ENCODE results near the gene NYNRIN.

Gene NYNRIN

DNA sequence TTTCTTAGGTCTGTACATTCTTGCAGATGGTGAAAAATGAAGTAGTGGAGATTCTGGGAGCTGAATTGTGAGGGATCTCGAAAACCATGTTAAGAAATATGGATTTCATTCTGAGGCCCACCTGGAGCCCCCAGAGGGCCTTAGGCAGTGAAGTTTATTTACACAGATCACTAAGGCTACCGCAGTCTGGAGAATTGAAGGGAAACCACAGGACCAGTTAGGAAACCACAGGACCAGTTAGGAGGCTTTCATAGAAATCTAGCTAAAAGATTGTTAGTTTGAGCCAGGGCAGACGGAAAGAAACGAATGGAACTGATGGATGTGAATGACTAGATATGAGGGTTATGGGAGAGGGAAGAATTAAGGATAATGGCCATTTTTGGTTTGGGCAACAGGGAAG lies 23.5 kb downstream of the NYNRIN start:
- no peak overlapping the region for H3K9ac ChIP-seq (ENCODE audit: low read length in 5 of 5)
- no peak overlapping the region for H3K27ac ChIP-seq (ENCODE audit: low read depth, low read length)
- H3K27me3 ChIP-seq (ENCODE audit: control insufficient read depth in 5 of 5, insufficient read depth in 4 of 5, low read length in 5 of 5), result peaks cover 0 to 8% (median under 1%) of the 10 kb centered on the region in 5 donors
- H3K4me3 ChIP-seq (ENCODE audit: low read depth in 1 of 5, low read length in 5 of 5), result no peak overlapping the region
- no peaks in the 10 kb centered on the region for H3K36me3 ChIP-seq (ENCODE audit: control insufficient read depth in 5 of 5, insufficient read depth in 5 of 5, low read length in 5 of 5)
- H3K9me3 ChIP-seq (ENCODE audit: control insufficient read depth in 5 of 5, low read length in 5 of 5), result no peaks in the 10 kb centered on the region
- peaks cover 0 to 25% (median 6%) of the 10 kb centered on the region in 5 donors for H3K4me1 ChIP-seq (ENCODE audit: control insufficient read depth in 5 of 5, insufficient read depth in 5 of 5, low read length in 5 of 5)

DNA sequence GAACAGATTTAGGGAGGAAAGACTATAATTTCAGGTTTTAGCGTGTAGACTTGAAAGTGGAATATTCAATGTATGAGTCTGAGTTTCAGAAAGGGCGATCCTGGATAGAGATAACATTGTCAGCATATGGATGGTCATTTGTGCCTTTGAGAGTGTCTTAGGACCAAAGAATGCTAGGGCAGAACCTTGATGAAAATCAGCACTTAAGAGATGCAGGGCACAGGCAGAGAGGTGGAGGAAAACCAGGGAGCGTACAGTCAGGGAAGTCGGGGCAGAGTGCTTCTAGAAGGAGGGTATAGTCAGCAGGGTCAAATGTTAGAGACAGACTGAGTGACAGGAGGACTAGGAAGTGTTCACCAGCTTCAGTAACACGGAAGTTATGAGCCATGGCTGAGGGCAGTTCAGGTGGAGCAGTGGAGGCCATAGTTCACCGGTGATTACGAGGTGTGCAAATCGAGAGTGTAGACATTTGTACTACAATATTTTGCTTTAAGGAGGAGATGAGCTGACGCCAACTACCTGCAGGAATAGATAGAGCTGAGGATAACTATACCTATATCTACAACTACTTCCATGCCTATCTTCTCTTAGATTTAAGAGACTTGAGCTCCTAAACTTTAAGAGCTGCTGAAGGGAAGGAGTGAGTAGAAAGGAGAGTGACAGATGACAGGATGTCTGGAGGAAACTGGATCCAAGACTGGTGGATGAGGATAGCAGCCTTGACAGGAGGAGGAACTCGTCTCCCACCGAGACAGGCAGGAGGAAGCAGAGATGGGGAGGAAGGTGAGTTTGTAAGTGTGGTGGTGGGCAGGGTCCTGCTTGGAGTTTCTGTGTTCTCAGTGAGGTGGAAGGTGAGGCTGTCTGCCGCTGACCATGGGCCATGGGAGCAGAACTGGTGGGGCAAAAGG lies 24.1 kb downstream of the NYNRIN start:
- peaks cover 0 to 25% (median 6%) of the 10 kb centered on the region in 5 donors for H3K4me1 ChIP-seq (ENCODE audit: control insufficient read depth in 5 of 5, insufficient read depth in 5 of 5, low read length in 5 of 5)
- H3K9me3 ChIP-seq (ENCODE audit: control insufficient read depth in 5 of 5, low read length in 5 of 5), result no peaks in the 10 kb centered on the region
- no peak overlapping the region for H3K9ac ChIP-seq (ENCODE audit: low read length in 5 of 5)
- peaks cover 0 to 7% (median 0%) of the 10 kb centered on the region in 5 donors for H3K27me3 ChIP-seq (ENCODE audit: control insufficient read depth in 5 of 5, insufficient read depth in 4 of 5, low read length in 5 of 5)
- no peak overlapping the region for H3K27ac ChIP-seq (ENCODE audit: low read depth, low read length)
- no peak overlapping the region for H3K4me3 ChIP-seq (ENCODE audit: low read depth in 1 of 5, low read length in 5 of 5)
- H3K36me3 ChIP-seq (ENCODE audit: control insufficient read depth in 5 of 5, insufficient read depth in 5 of 5, low read length in 5 of 5), result no peaks in the 10 kb centered on the region

DNA sequence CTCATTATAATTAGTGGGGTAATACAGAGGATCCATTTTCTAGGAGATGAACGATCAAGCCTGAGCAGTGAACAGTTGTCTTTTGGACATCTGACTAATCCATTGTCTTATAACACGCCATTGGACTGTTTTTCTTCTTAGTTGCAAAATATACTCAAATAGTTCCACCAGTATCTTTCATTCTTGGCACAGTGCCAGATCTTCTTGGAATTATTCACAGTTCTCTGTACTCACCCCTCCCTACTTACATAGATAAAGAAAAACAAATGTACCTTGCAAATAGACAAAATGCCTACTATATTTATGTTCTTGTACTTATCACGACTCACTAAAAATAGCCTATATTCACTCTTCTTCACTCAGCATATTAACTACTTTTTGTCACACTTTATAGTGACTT lies 26.9 kb downstream of the NYNRIN start:
- Histone ChIP-seq H3K9ac (ENCODE audit: low read length in 5 of 5) (peak overlapping the region in 1 of 5 donors; percentile 4), H3K9me3 (ENCODE audit: control insufficient read depth in 5 of 5, low read length in 5 of 5) (no peaks in the 10 kb centered on the region), H3K27ac (ENCODE audit: low read depth, low read length) (peak overlapping the region; percentile 49), H3K27me3 (ENCODE audit: control insufficient read depth in 5 of 5, insufficient read depth in 4 of 5, low read length in 5 of 5) (no peaks in the 10 kb centered on the region), H3K4me1 (ENCODE audit: control insufficient read depth in 5 of 5, insufficient read depth in 5 of 5, low read length in 5 of 5) (peaks cover 0 to 29% (median 21%) of the 10 kb centered on the region in 5 donors), H3K4me3 (ENCODE audit: low read depth in 1 of 5, low read length in 5 of 5) (no peak overlapping the region), H3K36me3 (ENCODE audit: control insufficient read depth in 5 of 5, insufficient read depth in 5 of 5, low read length in 5 of 5) (no peaks in the 10 kb centered on the region)

DNA sequence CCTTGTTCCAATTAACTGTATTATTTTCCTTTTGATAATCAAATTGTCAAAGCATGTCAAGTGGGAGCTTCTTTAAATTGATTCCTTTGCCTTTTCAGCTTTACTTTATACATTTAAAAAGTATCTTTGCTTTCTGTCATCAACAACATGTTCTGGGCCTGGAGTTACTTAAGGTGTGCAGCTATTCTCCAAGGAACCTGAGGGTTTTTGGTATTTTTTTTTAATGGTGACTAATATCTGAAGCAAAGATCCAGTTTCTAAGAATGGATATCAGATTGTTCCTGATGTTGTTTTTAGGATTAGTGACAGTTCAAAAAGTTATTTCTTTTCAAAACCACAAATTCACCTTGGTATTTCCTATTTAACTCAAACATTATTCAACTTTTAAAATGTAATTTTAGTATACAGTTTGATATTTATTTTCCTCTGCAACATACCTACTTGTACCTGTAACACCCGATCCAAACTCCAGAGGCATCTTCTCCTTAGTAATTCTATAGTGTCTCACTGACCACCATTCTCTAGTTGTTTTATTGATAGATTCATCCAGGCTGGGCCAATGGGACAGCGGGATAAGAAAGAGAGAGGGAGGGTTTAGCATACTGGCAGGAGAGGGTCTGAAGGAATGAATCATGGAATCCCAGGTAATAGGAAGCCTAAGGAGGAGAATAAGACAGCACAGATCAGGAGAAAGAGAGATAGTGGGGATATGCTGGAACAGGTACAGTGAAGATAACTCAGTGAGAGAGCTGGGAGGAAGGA lies 27.5 kb downstream of the NYNRIN start:
- Histone ChIP-seq H3K4me1 (ENCODE audit: control insufficient read depth in 5 of 5, insufficient read depth in 5 of 5, low read length in 5 of 5) (peaks cover 3 to 35% (median 28%) of the 10 kb centered on the region in 5 donors), H3K9me3 (ENCODE audit: control insufficient read depth in 5 of 5, low read length in 5 of 5) (no peaks in the 10 kb centered on the region), H3K36me3 (ENCODE audit: control insufficient read depth in 5 of 5, insufficient read depth in 5 of 5, low read length in 5 of 5) (no peaks in the 10 kb centered on the region), H3K4me3 (ENCODE audit: low read depth in 1 of 5, low read length in 5 of 5) (no peak overlapping the region), H3K9ac (ENCODE audit: low read length in 5 of 5) (peak overlapping the region in 1 of 5 donors; percentile 4), H3K27me3 (ENCODE audit: control insufficient read depth in 5 of 5, insufficient read depth in 4 of 5, low read length in 5 of 5) (no peaks in the 10 kb centered on the region), H3K27ac (ENCODE audit: low read depth, low read length) (no peak overlapping the region)

DNA sequence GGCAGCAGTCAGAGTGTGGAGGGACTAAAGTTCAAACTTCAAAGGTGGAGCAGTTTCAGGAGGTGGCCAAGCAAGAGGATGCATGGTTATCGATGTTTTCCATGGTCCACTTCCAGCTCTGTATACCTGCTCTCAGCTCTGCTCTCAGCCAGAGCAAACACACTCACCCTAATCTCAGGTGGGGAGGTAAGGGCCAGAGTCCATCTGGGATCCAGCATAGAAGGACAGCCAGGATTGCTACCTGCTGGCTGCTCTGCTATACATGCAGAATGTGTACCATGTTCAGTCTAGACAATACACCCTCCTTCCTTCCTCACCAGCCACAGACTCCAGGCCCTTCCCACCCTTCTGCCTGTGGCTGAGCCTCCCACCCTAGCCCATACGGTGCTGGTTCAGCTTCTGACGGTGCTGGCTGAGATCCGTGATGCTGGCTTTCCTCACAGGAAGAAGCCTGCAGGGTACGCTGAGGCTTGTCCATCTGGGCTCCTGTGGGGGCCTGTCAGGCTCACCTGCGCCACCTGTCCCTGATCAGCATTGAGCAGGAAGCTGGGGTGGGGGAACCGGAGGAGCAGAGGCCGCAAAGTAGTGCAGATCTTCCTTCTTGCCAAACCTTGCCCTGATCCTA lies 28.2 kb downstream of the NYNRIN start:
- Histone ChIP-seq H3K9ac (ENCODE audit: low read length in 5 of 5) (peak overlapping the region in 1 of 5 donors; percentile 1), H3K4me1 (ENCODE audit: control insufficient read depth in 5 of 5, insufficient read depth in 5 of 5, low read length in 5 of 5) (peaks cover 9 to 42% (median 34%) of the 10 kb centered on the region in 5 donors), H3K4me3 (ENCODE audit: low read depth in 1 of 5, low read length in 5 of 5) (no peak overlapping the region), H3K27me3 (ENCODE audit: control insufficient read depth in 5 of 5, insufficient read depth in 4 of 5, low read length in 5 of 5) (no peaks in the 10 kb centered on the region), H3K9me3 (ENCODE audit: control insufficient read depth in 5 of 5, low read length in 5 of 5) (no peaks in the 10 kb centered on the region), H3K36me3 (ENCODE audit: control insufficient read depth in 5 of 5, insufficient read depth in 5 of 5, low read length in 5 of 5) (peaks cover 0 to 6% (median 2%) of the 10 kb centered on the region in 5 donors), H3K27ac (ENCODE audit: low read depth, low read length) (no peak overlapping the region)

DNA sequence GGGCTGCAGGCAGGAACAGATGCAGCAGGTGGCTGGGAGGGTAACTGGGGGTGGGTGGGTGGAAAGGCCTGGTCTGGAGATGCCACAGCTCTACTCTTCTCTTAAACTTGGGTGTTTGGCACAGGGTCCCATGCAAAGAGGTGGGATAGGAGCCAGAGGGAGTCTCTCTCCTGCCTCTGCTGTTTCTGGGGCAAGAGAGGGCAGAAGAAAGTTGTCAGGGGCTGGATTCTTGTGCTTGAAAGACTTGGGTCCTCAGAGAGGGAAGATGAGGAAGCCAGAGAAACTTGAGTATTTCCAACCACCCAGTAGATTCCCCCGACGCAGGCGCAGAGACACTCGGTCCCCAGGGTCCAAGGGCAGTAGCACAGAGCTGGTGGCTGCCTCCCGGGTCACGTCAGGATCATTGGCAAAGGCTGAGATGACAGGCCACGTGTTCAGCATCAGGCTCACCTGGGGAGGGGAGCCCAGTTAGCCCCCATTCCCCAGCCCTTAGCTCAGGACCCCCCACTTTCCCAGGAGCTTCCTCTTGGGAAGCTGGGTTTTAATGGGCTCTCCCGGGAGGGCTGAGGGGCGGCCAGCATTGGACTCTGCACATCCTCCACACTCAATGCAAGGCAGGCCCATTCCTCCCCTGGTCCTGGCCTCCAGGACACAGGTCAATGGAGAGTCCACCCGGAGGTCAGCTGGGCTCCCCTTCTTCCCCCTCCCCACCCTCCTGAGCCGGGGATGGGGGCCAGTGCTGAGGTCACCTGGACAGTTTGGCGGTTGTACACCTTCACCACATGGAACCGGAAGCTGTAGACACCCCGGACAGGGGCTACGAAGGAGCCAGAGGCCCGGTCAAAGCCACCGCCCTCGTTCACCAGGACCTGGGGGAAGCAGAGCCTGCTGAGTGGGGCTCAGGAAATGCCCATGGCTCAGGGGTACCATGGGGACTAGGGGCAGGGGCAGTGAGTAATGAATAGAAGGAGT lies 29.0 kb downstream of the NYNRIN start:
- peaks cover 0 to 14% (median 10%) of the 10 kb centered on the region in 5 donors for H3K36me3 ChIP-seq (ENCODE audit: control insufficient read depth in 5 of 5, insufficient read depth in 5 of 5, low read length in 5 of 5)
- H3K4me3 ChIP-seq (ENCODE audit: low read depth in 1 of 5, low read length in 5 of 5), result no peak overlapping the region
- H3K9ac ChIP-seq (ENCODE audit: low read length in 5 of 5), result no peak overlapping the region
- no peaks in the 10 kb centered on the region for H3K9me3 ChIP-seq (ENCODE audit: control insufficient read depth in 5 of 5, low read length in 5 of 5)
- peaks cover 9 to 50% (median 42%) of the 10 kb centered on the region in 5 donors for H3K4me1 ChIP-seq (ENCODE audit: control insufficient read depth in 5 of 5, insufficient read depth in 5 of 5, low read length in 5 of 5)
- no peak overlapping the region for H3K27ac ChIP-seq (ENCODE audit: low read depth, low read length)
- no peaks in the 10 kb centered on the region for H3K27me3 ChIP-seq (ENCODE audit: control insufficient read depth in 5 of 5, insufficient read depth in 4 of 5, low read length in 5 of 5)

DNA sequence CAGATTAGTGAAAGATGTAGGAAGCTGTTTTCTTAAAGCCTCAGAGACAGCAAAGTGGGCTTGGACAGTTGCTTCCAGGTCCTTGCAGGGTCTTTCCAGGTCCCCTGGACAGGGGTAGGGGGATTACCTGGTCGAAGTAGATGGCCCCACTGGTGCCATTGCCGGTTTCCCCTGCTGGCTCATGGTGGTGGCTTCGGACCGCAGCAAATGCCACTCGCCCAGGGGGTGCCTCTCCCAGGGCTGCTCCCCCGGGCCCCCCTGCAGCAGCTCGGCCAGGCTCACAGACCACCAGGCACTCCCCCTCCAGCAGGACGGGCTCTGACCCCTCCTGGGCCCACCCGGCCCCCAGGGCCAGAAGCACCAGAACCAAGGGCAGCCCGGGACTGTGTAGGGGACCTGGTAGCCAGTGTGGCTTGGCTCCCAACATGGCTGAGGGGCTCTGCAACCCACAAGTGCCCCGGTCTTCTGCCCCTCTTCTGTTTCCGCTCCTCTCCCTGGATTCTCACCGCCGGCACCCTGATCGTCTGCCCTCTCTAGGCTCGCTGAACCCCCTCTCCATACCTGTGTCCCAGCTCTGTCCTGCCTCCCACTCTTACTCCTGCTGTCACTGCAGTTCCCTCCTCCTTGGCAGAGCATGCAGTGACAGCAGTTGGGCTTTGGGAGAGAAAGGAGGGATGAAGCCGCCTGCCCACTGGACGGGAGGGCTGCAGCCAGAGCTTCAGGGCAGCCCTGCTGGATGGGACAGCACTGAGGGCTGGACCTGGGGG lies 30.0 kb downstream of the NYNRIN start:
- Histone ChIP-seq H3K4me1 (ENCODE audit: control insufficient read depth in 5 of 5, insufficient read depth in 5 of 5, low read length in 5 of 5) (peaks cover 9 to 53% (median 49%) of the 10 kb centered on the region in 5 donors), H3K9ac (ENCODE audit: low read length in 5 of 5) (peak overlapping the region; percentile 63 to 93 (median 88)), H3K36me3 (ENCODE audit: control insufficient read depth in 5 of 5, insufficient read depth in 5 of 5, low read length in 5 of 5) (peaks cover 9 to 23% (median 18%) of the 10 kb centered on the region in 5 donors), H3K9me3 (ENCODE audit: control insufficient read depth in 5 of 5, low read length in 5 of 5) (no peaks in the 10 kb centered on the region), H3K27ac (ENCODE audit: low read depth, low read length) (peak overlapping the region; percentile 99), H3K27me3 (ENCODE audit: control insufficient read depth in 5 of 5, insufficient read depth in 4 of 5, low read length in 5 of 5) (no peaks in the 10 kb centered on the region), H3K4me3 (ENCODE audit: low read depth in 1 of 5, low read length in 5 of 5) (peak overlapping the region in 4 of 5 donors; percentile 46 to 92 (median 86))

DNA sequence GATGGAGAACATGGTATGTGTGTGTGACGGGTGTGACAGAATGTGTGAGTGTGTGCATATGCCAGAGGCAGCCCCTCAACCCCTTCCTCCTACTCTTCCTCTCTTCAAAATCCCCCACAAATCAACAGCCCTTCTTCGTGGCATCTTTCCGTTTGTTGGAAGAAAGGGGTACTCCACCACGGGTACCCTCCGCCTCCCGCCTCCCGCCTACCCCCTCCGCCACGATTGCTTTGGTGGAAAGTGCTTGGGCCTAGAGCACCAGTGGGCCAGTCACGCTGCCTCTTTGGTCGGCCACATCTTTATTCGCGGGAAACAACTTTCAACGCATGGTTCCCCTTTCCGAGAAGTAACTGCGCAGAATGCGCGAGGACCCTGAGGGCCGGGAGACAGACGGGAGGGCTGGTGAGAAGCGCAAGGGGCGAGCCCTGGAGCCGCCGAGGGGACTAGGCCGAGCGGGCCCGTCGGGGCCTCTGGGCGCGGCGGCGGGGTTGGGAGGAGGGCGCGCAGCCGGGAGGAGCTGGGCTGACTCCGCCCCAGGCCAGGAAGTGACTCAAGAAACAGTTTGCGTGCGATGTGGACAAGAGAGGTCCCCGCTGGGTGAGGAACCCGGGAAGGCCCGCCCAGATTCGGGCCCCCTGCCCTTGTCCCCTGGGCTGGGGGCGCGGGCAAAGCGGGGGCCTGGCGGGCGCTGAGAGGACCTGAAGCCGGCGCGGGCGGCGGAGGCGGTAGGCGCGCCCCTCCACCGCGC lies 30.8 kb downstream of the NYNRIN start, which contains the start of the genes CBLN3 and KHNYN:
TSS of gene CBLN3 (minus strand) at position 274 of the 748 bp plus-strand sequence. CDS start 614 bp downstream, outside the sequence.
TSS of gene KHNYN (plus strand) at position 560 of the 748 bp plus-strand sequence. CDS start 777 bp downstream, outside the sequence.
- H3K4me3 ChIP-seq (ENCODE audit: low read depth in 1 of 5, low read length in 5 of 5), result peak within 1 kb of the TSS; percentile 80 to 92 (median 89)
- H3K4me1 ChIP-seq (ENCODE audit: control insufficient read depth in 5 of 5, insufficient read depth in 5 of 5, low read length in 5 of 5), result peaks cover 9 to 53% (median 49%) of the 10 kb centered on the region in 5 donors
- H3K27ac ChIP-seq (ENCODE audit: low read depth, low read length), result peak within 1 kb of the TSS; percentile 99
- no peaks in the 10 kb centered on the region for H3K9me3 ChIP-seq (ENCODE audit: control insufficient read depth in 5 of 5, low read length in 5 of 5)
- H3K27me3 ChIP-seq (ENCODE audit: control insufficient read depth in 5 of 5, insufficient read depth in 4 of 5, low read length in 5 of 5), result no peaks in the 10 kb centered on the region
- peak within 1 kb of the TSS; percentile 89 to 97 (median 93) for H3K9ac ChIP-seq (ENCODE audit: low read length in 5 of 5)
- peaks cover 13 to 31% (median 23%) of the 10 kb centered on the region in 5 donors for H3K36me3 ChIP-seq (ENCODE audit: control insufficient read depth in 5 of 5, insufficient read depth in 5 of 5, low read length in 5 of 5)
